ENCODE data around the gene COL6A6. TPM values are rescaled to one million over a fixed set of nuclear protein-coding genes. Genes with fewer than 3 reads are reported as not detected.

The COL6A6 gene
- total and polyA plus RNA-seq, 2 experiments from 2014 or later = not detected

DNA sequence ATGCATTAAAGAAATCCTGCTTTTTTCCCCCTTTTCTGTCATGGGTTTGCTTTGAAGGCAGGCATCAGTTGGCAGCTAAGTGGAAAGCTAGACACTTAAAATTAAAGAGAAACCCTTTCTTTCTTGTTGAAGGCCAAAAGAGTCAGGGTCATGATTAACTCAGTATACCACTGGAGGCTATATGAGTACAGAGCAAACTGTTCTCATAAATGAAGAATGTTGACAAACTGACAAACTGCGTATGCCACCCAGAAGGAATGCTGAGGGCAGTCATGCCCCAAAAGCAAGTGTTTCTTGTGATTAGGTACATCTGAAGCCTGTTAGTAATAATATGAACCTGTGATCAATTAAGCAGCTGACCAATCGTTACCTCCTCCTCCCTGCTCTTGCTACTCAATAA is 43.6 kb upstream of the COL6A6 start:
- DNase-seq = peak; percentile 17
- no peaks in the 10 kb centered on the region for H3K36me3 ChIP-seq (ENCODE audit: low read depth)
- no peaks in the 10 kb centered on the region for H3K9me2 ChIP-seq (ENCODE audit: insufficient read depth)
- H3K4me2 ChIP-seq (ENCODE audit: unreplicated experiment) = no peak overlapping the region
- H3K9ac ChIP-seq = no peak overlapping the region
- in situ Hi-C loops (cut with MboI) = no loop called here
- H3K4me3 ChIP-seq = no peak overlapping the region
- no peaks in the 10 kb centered on the region for H3K79me2 ChIP-seq (ENCODE audit: insufficient read depth)
- H3K27ac ChIP-seq = no peak overlapping the region
- WGBS, 2 experiments (ENCODE audit: low coverage in 1 of 2, low lambda C conversion rate in 2 of 2, missing lambda C conversion rate in 2 of 2) = 12 to 20% methylated on average over 2 of the region's 2 CpGs
- H3K27me3 ChIP-seq (replicated peaks; ENCODE audit: insufficient read depth) = peaks cover 7% of the 10 kb centered on the region; the same call in 1 of the 2 replicates
- no peak for TF ChIP-seq EZH2phosphoT487 (IDR thresholded peaks at IDR 0.05; ENCODE audit: insufficient read depth, low read depth)
- H3K9me3 ChIP-seq (ENCODE audit: low read depth) = no peaks in the 10 kb centered on the region
- no peaks in the 10 kb centered on the region for H3F3A ChIP-seq (ENCODE audit: insufficient read depth)
- no peak overlapping the region for H2AFZ ChIP-seq
- H4K20me1 ChIP-seq (ENCODE audit: insufficient read depth) = no peaks in the 10 kb centered on the region
- H3K4me1 ChIP-seq (ENCODE audit: insufficient read depth) = no peaks in the 10 kb centered on the region

DNA sequence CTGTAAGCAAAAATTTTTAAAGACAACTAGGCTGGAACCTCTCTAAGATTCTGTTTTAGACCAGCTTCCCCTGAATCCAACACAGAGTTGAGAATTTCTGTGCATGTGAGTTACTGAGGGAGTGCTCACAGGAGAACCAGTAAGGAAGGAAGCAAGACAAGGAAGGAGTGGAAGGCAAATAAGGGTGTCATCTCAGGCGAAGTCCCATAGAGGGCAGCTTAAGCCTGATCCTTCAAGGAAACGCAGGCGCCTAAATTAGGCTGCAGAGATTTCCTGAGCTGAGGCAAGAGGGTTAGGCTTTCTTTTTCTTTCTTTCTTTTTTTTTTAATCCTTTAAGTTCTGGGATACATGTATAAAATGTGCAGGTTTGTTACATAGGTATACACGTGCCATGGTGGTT is 36.2 kb upstream of the COL6A6 start:
- Histone ChIP-seq H3K4me3 (no peak overlapping the region), H3K79me2 (ENCODE audit: insufficient read depth) (no peaks in the 10 kb centered on the region), H3F3A (ENCODE audit: insufficient read depth) (no peaks in the 10 kb centered on the region), H3K9me3 (ENCODE audit: low read depth) (no peaks in the 10 kb centered on the region), H3K27me3 (replicated peaks; ENCODE audit: insufficient read depth) (no peaks in the 10 kb centered on the region), H2AFZ (no peak overlapping the region), H3K27ac (no peak overlapping the region), H3K36me3 (ENCODE audit: low read depth) (no peaks in the 10 kb centered on the region), H3K4me1 (ENCODE audit: insufficient read depth) (no peaks in the 10 kb centered on the region), H3K9me2 (ENCODE audit: insufficient read depth) (no peaks in the 10 kb centered on the region), H3K9ac (no peak overlapping the region), H4K20me1 (ENCODE audit: insufficient read depth) (no peaks in the 10 kb centered on the region), H3K4me2 (ENCODE audit: unreplicated experiment) (no peak overlapping the region)
- in situ Hi-C loops (cut with MboI) = no loop called here
- DNase-seq = peak; percentile 80
- no peak for TF ChIP-seq EZH2 (IDR thresholded peaks at IDR 0.05; ENCODE audit: insufficient read depth, poor library complexity, severe bottlenecking)
- TF ChIP-seq EZH2phosphoT487 (IDR thresholded peaks at IDR 0.05; ENCODE audit: insufficient read depth, low read depth) = no peak
- 10 to 21% methylated on average over 4 of the region's 4 CpGs for WGBS, 2 experiments (ENCODE audit: low coverage in 1 of 2, low lambda C conversion rate in 2 of 2, missing lambda C conversion rate in 2 of 2)

DNA sequence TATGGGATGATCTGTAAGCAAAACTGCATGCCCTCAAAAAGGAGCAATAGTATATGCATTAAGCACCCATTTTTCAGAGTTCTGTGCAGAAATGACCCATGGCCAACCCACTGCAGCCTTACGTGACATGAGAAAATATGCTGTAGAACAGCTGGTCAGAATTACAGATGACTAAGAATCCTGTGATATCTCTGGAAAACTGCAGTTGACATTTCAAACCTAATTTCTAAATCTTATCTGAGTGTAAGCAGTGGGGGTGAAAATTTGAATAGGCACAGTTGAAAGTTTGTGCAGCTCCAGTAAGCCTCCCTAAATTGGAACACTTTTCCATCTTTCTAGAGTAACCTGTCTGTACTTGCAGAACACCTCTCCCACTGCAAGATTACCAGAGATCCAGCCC is 28.7 kb upstream of the COL6A6 start:
- Histone ChIP-seq H3K27ac (no peak overlapping the region), H4K20me1 (ENCODE audit: insufficient read depth) (no peaks in the 10 kb centered on the region), H3K9ac (no peak overlapping the region), H2AFZ (no peak overlapping the region), H3K9me2 (ENCODE audit: insufficient read depth) (no peaks in the 10 kb centered on the region), H3K9me3 (ENCODE audit: low read depth) (no peaks in the 10 kb centered on the region), H3K4me1 (ENCODE audit: insufficient read depth) (peaks cover 21% of the 10 kb centered on the region; the same call in 1 of the 2 replicates), H3K36me3 (ENCODE audit: low read depth) (no peaks in the 10 kb centered on the region), H3F3A (ENCODE audit: insufficient read depth) (no peaks in the 10 kb centered on the region), H3K27me3 (replicated peaks; ENCODE audit: insufficient read depth) (no peaks in the 10 kb centered on the region), H3K4me2 (ENCODE audit: unreplicated experiment) (no peak overlapping the region), H3K4me3 (no peak overlapping the region), H3K79me2 (ENCODE audit: insufficient read depth) (no peaks in the 10 kb centered on the region)
- 13 to 14% methylated on average over 1 of the region's 1 CpG for WGBS, 2 experiments (ENCODE audit: low coverage in 1 of 2, low lambda C conversion rate in 2 of 2, missing lambda C conversion rate in 2 of 2)
- in situ Hi-C loops (cut with MboI) = no loop called here
- peak; percentile 51 for DNase-seq
- no peak for TF ChIP-seq EZH2 (IDR thresholded peaks at IDR 0.05; ENCODE audit: insufficient read depth, poor library complexity, severe bottlenecking)
- no peak for TF ChIP-seq EZH2phosphoT487 (IDR thresholded peaks at IDR 0.05; ENCODE audit: insufficient read depth, low read depth)

DNA sequence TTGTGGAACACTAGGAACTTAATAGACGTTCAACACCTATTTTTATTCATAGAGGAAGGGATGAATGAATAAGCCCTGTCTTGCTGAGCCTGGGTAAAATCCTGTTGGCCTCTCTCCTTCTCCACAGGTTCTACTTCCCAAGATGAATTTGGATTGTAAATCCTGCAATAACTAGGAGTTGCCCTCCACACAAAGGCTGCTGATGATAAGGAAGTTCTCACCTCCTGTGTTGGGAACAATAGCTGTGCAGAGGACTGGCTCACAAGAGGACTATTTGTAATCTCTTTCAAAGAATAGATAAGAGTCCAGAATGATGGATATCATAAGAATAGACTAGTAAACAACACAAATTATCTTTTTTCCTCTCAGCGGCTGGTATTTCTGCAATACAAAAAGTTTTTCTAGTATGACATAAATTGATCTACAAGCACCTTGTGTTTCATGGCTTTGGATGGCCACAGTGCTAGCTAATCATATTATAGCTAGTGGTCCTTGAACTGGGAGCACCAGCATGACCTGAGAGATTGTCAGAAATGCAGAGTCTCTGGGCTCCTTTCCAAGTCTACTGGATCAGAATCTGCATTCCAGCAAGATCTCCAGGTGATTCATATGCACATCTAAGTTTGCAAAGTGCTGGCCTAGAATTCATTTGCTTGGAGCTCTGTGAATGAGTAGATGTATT is 28.1 kb upstream of the COL6A6 start:
- Histone ChIP-seq H3F3A (ENCODE audit: insufficient read depth) (no peaks in the 10 kb centered on the region), H3K4me2 (ENCODE audit: unreplicated experiment) (no peak overlapping the region), H2AFZ (no peak overlapping the region), H3K9ac (no peak overlapping the region), H3K36me3 (ENCODE audit: low read depth) (no peaks in the 10 kb centered on the region), H3K9me3 (ENCODE audit: low read depth) (no peaks in the 10 kb centered on the region), H3K4me1 (ENCODE audit: insufficient read depth) (peaks cover 21% of the 10 kb centered on the region; the same call in 1 of the 2 replicates), H3K4me3 (no peak overlapping the region), H3K79me2 (ENCODE audit: insufficient read depth) (no peaks in the 10 kb centered on the region), H3K9me2 (ENCODE audit: insufficient read depth) (no peaks in the 10 kb centered on the region), H3K27me3 (replicated peaks; ENCODE audit: insufficient read depth) (no peaks in the 10 kb centered on the region), H3K27ac (no peak overlapping the region), H4K20me1 (ENCODE audit: insufficient read depth) (no peaks in the 10 kb centered on the region)
- no peak for TF ChIP-seq EZH2phosphoT487 (IDR thresholded peaks at IDR 0.05; ENCODE audit: insufficient read depth, low read depth)
- 45 to 48% methylated on average over 2 of the region's 2 CpGs for WGBS, 2 experiments (ENCODE audit: low coverage in 1 of 2, low lambda C conversion rate in 2 of 2, missing lambda C conversion rate in 2 of 2)
- in situ Hi-C loops (cut with MboI) = no loop called here
- DNase-seq = peak; percentile 11

DNA sequence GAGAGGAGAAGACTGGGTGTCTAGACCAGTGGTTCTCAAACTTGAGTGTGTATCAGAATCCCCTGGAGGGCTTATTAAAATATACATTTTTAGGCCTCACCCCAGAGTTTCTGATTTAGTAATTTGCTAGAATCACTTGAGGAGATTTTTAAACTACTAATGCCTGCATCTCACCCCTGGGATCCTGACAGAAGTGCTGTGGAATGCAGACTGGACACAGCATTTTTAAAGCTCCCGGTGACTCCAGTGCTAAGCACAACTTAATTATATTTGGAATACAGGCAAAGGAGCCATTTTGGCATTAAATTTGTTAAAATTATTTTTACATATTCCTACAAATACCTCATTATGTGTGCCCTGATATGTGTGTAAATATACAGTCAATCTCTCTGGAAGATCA is 26.7 kb upstream of the COL6A6 start:
- peak; percentile 67 for DNase-seq
- no peak overlapping the region for H3K4me2 ChIP-seq (ENCODE audit: unreplicated experiment)
- WGBS, 2 experiments (ENCODE audit: low coverage in 1 of 2, low lambda C conversion rate in 2 of 2, missing lambda C conversion rate in 2 of 2) = 0 to 5% methylated on average over 1 of the region's 1 CpG
- H2AFZ ChIP-seq = no peak overlapping the region
- no peak for TF ChIP-seq EZH2phosphoT487 (IDR thresholded peaks at IDR 0.05; ENCODE audit: insufficient read depth, low read depth)
- TF ChIP-seq EZH2 (IDR thresholded peaks at IDR 0.05; ENCODE audit: insufficient read depth, poor library complexity, severe bottlenecking) = no peak
- no peak overlapping the region for H3K27ac ChIP-seq
- H3K9ac ChIP-seq = no peak overlapping the region
- H3F3A ChIP-seq (ENCODE audit: insufficient read depth) = no peaks in the 10 kb centered on the region
- H3K4me1 ChIP-seq (ENCODE audit: insufficient read depth) = peaks cover 21% of the 10 kb centered on the region; the same call in 1 of the 2 replicates
- no peaks in the 10 kb centered on the region for H3K9me3 ChIP-seq (ENCODE audit: low read depth)
- no peaks in the 10 kb centered on the region for H4K20me1 ChIP-seq (ENCODE audit: insufficient read depth)
- no peaks in the 10 kb centered on the region for H3K27me3 ChIP-seq (replicated peaks; ENCODE audit: insufficient read depth)
- no peak overlapping the region for H3K4me3 ChIP-seq
- no peaks in the 10 kb centered on the region for H3K9me2 ChIP-seq (ENCODE audit: insufficient read depth)
- in situ Hi-C loops (cut with MboI) = no loop called here
- H3K79me2 ChIP-seq (ENCODE audit: insufficient read depth) = no peaks in the 10 kb centered on the region
- H3K36me3 ChIP-seq (ENCODE audit: low read depth) = no peaks in the 10 kb centered on the region

All from GM23248 (cell line).